T47D (cell line): ENCODE results near the gene EXOC3L1.

Experiments
- DNase-seq, 2 experiments: peaks; one replicate each; pipeline versions ENCODE4 v3.0.0 to v3.0.0-alpha.2; 2011 to 2012; ENCODE audit warnings: low read depth in 1 of 2, low spot score in 1 of 2
- JUND ChIP-seq: IDR thresholded peaks from 2 replicates; pipeline ENCODE4 v1.6.1; 2012; ENCODE audit warnings: low read depth
- in situ Hi-C: cut with HindIII; loops from 2 replicates; pipeline ENCODE4 v1.10.0; 2016; ENCODE audit warnings: low sequenced_read_pairs, low pct_unique_long_range_greater_than_20kb

Gene EXOC3L1

GRCh38 chr16:67199808-67200198 lies 9.9 kb upstream of the EXOC3L1 start:
- DNase-seq: no peak
- no peak for TF ChIP-seq JUND
- in situ Hi-C loops: no loop called here

- in situ Hi-C loops: no loop called here
- peak; percentile 85 to 92 for DNase-seq
Measured at GRCh38 chr16:67199011-67199807, 9.3 kb upstream of the EXOC3L1 start, which contains the start of gene ELMO3. Gene ELMO3, plus strand, starts transcription at chr16:67199131. Its CDS starts 196 bp downstream, at chr16:67199327.

GRCh38 chr16:67198238-67198734 lies 8.3 kb upstream of the EXOC3L1 start:
- DNase-seq: peak; percentile 85 to 86
- in situ Hi-C loops: no loop called here
- no peak for TF ChIP-seq JUND

More at GRCh38 chr16:67199011-67199807, 9.3 kb upstream of the EXOC3L1 start, which contains the start of gene ELMO3:
- TF ChIP-seq JUND: no peak

DNA sequence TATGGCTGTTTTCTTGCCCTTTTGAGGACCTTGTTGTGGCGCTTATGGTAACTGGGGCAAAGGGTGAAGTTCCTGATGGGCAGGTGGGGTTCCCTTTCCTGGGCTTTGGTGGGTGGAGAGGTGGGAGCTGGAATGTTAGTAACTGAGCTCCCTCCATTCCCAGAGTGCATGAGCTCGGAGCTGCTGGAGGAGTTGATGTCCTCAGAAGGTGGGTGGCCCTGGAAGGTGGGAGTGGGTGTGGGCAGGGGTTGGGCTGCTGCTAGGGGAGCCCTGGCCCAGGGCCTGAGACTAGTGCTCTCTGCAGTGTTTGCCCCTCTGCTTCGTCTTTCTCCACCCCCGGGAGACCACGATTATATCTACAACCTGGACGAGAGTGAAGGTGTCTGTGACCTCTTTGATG lies 7.8 kb upstream of the EXOC3L1 start:
- DNase-seq: no peak
- TF ChIP-seq JUND: no peak
- in situ Hi-C loops: no loop called here

GRCh38 chr16:67196881-67197280 lies 6.9 kb upstream of the EXOC3L1 start:
- DNase-seq: no peak
- TF ChIP-seq JUND: no peak
- in situ Hi-C loops: no loop called here

DNA sequence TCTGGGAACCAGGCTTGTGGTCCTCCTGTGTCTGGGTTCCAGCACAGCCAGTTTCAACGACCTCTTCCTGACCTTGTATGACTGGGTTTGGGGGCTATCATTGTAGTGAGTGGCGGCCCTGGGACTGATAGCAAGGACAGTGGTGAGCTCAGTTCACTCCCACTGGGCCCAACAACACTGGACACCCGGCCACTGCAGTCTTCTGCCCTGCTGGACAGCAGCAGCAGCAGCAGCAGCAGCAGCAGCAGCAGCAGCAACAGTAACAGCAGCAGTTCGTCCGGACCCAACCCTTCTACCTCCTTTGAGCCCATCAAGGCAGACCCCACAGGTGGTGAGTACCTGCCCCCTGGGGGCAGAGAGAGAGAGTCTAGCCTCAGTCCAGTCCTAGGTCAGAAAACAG lies 5.7 kb upstream of the EXOC3L1 start:
- no peak for DNase-seq
- in situ Hi-C loops: no loop called here
- TF ChIP-seq JUND: no peak

DNA sequence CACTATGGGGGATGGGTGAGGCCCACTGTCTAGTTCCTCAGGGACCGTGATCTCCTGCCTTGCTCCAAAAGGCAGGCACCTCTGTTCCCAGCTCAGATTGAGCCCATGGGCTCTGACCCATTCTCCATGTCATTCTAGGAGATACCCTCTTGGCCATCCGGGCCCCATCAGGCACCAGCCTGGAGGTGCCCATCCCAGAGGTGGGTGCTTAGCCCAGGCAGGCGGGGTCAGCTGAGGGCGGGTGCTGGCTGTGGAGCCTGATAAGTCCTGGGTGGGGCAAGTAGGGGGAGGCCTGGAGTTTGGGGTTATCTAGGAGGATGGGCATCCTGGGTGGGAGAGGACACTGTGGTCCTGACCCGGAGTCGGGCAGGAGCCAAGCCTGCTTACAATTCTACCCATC lies 4.3 kb upstream of the EXOC3L1 start:
- no peak for TF ChIP-seq JUND
- DNase-seq: no peak
- in situ Hi-C loops: no loop called here

DNA sequence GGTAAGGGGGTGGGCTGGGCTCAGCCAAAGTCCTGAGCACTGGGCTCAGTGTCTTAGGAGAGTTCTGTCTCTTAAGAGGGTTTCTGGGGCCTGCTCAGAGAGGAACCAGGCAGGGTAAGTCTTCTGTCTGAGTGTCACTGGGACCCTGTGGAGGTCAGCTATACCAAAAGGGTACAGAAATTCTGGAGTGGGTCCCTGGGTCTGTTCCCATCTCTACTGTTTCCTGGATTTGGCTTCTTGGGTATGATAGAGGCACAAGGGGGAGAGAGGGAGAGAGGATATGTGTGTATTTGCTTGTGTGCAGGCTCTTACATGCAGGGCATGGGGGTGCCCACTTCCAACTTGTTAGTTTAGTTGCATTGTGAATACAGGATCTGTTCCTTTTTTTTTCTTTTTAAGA lies 3.6 kb upstream of the EXOC3L1 start:
- in situ Hi-C loops: no loop called here
- no peak for TF ChIP-seq JUND
- DNase-seq: no peak

DNA sequence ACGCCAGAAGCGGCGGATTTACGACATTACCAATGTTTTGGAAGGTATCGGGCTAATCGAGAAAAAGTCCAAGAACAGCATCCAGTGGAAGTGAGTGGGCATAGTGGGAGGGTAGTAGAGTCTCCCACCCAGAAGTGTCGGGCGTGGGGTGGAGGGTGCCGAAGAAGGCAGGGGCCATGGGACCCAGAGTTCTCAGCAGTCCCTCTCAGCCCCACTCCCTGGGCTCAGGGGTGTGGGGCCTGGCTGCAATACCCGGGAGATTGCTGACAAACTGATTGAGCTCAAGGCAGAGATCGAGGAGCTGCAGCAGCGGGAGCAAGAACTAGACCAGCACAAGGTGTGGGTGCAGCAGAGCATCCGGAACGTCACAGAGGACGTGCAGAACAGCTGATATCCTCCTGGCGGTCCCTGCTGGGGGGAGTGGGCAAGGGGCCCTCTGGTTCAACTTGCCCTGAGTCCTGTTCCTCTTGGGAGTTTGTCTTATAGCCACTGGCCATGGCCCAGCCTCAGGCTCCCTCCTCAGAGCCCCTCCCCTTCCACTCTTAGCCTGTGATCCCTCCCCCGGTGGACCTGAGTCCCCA lies 2.9 kb upstream of the EXOC3L1 start:
- TF ChIP-seq JUND: no peak
- no peak for DNase-seq
- in situ Hi-C loops: no loop called here

- peak; percentile 88 to 95 for DNase-seq
- TF ChIP-seq JUND: no peak
- in situ Hi-C loops: no loop called here
Measured at GRCh38 chr16:67191995-67192681, 2.2 kb upstream of the EXOC3L1 start, which contains the start of gene E2F4. Gene E2F4, plus strand, starts transcription at chr16:67192155. Its CDS starts 73 bp downstream, at chr16:67192228.

DNA sequence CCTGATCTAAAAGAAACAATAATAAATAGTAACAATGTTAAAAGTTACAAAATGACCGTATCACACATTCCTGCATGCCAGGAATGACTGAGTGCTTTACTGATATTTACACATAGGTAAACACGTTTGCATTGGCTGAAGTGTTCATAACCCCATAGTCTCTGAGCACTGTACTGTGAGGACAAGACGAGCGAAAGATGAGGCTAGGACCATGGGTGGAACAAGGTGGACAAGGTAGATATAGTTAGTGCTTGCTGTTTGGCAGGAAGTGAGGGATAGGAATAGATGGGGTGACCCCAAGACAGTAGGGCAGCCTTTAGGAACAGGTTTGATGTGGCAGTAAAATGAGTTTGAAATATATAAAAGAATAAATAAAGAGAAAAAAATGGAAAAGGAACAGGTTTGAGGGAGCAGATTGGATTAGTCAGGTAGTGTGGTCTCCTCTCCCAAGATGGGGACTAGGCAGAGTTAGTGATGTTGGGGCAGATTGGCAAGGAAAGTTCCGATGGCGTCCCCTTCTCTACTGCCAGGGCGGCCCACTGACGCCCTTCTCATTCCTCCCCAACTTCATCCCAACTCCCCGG lies 1.6 kb upstream of the EXOC3L1 start:
- DNase-seq: no peak
- TF ChIP-seq JUND: no peak
- in situ Hi-C loops: no loop called here
